Nephron progenitor cell (in vitro differentiated cells): ENCODE results near the gene ICE1.

Source experiments
- DNase-seq: peaks from one replicate; pipeline ENCODE4 v3.0.0; 2021
- H3K27ac Mint-ChIP-seq: 2 replicates; pipeline ENCODE4 v1.8.0; 2021; ENCODE audit warnings: mild to moderate bottlenecking, moderate library complexity, mixed read lengths
- H3K27me3 Mint-ChIP-seq: 2 replicates; pipeline ENCODE4 v1.8.0; 2021; ENCODE audit warnings: mild to moderate bottlenecking, low read depth, mixed read lengths; ENCODE audit not compliant: poor library complexity
- H3K36me3 Mint-ChIP-seq: 2 replicates; pipeline ENCODE4 v1.8.0; 2021; ENCODE audit warnings: low read depth, mixed read lengths
- H3K4me1 Mint-ChIP-seq: 2 replicates; pipeline ENCODE4 v1.8.0; 2021; ENCODE audit warnings: mixed read lengths
- H3K4me3 Mint-ChIP-seq: 2 replicates; pipeline ENCODE4 v1.8.0; 2021; ENCODE audit warnings: mild to moderate bottlenecking, moderate library complexity, mixed read lengths
- H3K9me3 Mint-ChIP-seq: 2 replicates; pipeline ENCODE4 v1.8.0; 2021; ENCODE audit warnings: mild to moderate bottlenecking, moderate library complexity, mixed read lengths
- TF ChIP-seq, protein P1 (sequence below): fragments of 200-600 bp; sonication (generic); IDR thresholded peaks from 2 replicates; pipeline ENCODE4 v1.5.0; 2021; ENCODE audit warnings: antibody characterized with exemption

ICE1 gene

DNA sequence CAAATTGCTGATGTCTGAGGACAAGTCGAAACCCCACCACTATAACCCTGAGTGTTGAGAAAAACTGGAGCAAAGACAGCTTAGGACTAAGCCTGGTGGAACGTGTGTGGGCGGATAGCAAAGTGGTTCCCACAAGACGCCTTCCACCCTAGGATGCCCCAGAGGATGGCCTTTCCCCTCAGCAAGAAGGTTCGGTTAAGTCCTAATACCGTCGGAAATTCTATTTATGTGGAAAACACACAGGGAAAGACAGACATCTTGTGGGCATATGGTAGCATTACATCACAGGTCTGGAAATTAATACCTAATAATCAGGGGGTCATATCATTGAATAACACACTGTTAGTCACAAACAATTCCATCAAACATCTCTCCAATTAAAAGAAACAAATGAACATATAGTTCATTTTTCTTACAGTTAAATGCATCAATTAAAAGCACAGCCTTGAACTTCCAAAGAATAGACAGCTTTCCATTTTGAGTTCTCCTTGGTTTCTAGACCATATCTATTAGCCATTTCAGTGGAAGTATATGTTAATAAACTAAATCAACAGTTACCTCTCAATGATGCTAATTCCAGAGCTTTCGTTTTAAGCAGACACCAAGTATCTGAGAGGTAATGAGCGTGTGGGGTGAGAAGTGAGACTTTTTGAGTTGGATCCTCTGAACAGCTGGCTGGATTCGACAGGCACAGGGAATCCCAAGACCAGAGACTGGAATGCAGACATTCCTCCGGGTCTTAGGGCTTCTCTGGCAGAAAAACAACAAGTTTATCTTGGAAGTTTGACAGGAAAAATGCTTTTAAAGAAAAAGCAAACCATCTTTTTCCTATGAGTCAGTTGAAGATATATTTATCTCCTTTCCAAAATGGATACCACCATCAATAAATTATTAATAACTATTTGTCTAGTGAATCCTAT, 2.9 kb upstream of the ICE1 start:
- TF ChIP-seq, protein P1, sequence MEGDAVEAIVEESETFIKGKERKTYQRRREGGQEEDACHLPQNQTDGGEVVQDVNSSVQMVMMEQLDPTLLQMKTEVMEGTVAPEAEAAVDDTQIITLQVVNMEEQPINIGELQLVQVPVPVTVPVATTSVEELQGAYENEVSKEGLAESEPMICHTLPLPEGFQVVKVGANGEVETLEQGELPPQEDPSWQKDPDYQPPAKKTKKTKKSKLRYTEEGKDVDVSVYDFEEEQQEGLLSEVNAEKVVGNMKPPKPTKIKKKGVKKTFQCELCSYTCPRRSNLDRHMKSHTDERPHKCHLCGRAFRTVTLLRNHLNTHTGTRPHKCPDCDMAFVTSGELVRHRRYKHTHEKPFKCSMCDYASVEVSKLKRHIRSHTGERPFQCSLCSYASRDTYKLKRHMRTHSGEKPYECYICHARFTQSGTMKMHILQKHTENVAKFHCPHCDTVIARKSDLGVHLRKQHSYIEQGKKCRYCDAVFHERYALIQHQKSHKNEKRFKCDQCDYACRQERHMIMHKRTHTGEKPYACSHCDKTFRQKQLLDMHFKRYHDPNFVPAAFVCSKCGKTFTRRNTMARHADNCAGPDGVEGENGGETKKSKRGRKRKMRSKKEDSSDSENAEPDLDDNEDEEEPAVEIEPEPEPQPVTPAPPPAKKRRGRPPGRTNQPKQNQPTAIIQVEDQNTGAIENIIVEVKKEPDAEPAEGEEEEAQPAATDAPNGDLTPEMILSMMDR: peak; percentile 70
- Mint-ChIP-seq H3K36me3 (no peaks in the 10 kb centered on the region), H3K27me3 (peaks cover 12% of the 10 kb centered on the region), H3K27ac (no peak overlapping the region), H3K4me3 (no peak overlapping the region), H3K9me3 (no peaks in the 10 kb centered on the region), H3K4me1 (peaks cover 36% of the 10 kb centered on the region)
- DNase-seq: peak; percentile 17

DNA sequence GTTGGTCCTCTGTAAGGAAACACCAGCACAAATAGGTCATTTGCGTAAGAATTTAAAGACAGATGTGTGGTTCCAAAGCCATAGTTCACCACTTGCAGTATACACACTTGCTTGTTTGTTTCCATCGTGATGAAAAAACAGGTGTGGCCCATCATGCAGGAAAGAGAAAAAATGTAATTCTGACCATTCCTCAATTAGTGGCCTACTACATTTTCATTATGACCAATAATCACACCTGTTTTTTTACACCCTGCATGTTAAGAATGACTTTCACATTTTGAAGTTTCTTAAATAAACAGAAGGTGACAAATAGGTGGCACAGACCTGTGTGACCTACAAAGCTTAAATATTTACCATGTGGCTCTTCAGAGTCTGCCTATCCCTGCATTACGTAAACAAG, 2.2 kb upstream of the ICE1 start:
- Mint-ChIP-seq H3K27ac (no peak overlapping the region), H3K4me1 (peaks cover 36% of the 10 kb centered on the region), H3K9me3 (no peaks in the 10 kb centered on the region), H3K4me3 (no peak overlapping the region), H3K36me3 (no peaks in the 10 kb centered on the region), H3K27me3 (peaks cover 6% of the 10 kb centered on the region)
- TF ChIP-seq, protein P1: no peak
- no peak for DNase-seq

DNA sequence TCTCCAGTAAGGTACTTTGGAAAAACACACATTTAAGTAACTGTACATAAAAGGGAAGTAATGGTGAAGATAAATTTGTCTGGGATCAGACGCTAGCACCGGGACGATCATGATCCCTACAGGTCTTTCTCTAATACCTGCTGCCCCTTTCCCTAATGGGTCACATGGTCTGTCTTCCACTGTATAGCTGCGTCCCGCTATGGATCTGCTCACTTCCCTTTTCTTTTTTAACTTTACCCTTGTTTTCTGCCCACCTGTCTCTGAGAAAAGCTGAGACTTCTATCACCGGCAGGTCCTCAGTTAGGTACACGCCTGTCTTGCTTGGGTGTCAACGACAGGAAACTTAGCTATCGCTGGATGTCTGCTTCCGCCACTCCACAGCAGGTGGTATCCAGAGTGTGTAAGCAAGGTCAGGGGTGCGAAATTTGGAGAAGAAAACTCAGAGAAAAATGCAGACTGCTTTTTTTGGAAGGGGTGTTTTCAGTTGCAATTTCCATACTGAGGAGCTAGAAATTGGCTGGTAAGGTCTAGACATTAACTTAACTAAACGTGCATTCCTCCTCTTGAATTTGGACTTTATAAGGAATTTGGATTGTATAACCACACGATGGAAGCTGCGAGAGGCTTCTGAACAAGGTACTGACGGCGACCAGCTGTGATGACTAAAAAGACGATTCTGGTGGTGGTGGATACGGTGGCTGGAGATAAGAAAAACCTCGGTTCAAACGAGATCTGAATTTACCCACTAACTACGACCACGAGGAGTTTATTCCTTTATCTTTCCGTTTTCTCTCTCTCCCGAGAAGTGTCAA, 1.1 kb upstream of the ICE1 start:
- DNase-seq: peak; percentile 5
- Mint-ChIP-seq H3K36me3 (no peaks in the 10 kb centered on the region), H3K9me3 (no peaks in the 10 kb centered on the region), H3K4me1 (peaks cover 36% of the 10 kb centered on the region), H3K27ac (peak overlapping the region; percentile 98), H3K4me3 (no peak overlapping the region), H3K27me3 (peaks cover 3% of the 10 kb centered on the region)
- TF ChIP-seq, protein P1: no peak

DNA sequence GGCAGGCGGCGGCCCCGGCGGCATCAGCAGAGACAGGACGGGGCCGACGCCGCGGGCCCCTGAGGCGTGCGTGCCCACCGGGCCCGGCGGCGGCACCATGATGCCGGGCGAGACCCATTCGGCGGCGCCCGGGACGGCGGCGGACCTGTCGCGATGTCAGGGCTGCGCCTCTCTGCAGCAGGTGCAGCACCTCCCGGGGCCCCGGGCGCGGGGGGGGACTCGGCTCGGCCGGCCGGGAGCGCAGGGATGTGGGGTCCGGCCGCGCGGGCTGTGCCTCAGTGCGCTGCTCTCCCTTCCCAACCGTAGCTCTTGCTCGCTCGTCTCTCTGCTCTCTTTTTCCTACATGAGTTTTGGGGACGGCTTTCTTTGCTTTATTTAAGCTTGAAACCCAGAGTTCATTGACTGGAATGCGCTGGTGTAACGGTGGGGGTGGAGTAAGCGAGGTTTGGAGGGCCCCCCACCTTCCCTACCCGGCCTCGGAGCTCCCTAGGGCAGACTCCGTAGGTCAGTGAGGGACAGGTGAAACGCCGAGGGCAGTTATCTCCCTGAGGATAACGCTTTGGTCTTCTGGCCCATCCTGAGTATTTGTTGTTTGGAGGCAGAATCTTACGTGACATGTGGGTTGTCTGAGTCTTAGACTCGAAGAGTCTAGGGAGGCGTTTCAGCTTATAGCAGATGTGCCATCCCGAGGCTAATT, 490 bp downstream of the ICE1 start:
- no peak for DNase-seq
- H3K27ac Mint-ChIP-seq: peak overlapping the region; percentile 96
- H3K27me3 Mint-ChIP-seq: peaks cover 3% of the 10 kb centered on the region
- no peaks in the 10 kb centered on the region for H3K36me3 Mint-ChIP-seq
- H3K4me1 Mint-ChIP-seq: peaks cover 28% of the 10 kb centered on the region
- H3K9me3 Mint-ChIP-seq: no peaks in the 10 kb centered on the region
- TF ChIP-seq, protein P1: no peak
- no peak overlapping the region for H3K4me3 Mint-ChIP-seq

DNA sequence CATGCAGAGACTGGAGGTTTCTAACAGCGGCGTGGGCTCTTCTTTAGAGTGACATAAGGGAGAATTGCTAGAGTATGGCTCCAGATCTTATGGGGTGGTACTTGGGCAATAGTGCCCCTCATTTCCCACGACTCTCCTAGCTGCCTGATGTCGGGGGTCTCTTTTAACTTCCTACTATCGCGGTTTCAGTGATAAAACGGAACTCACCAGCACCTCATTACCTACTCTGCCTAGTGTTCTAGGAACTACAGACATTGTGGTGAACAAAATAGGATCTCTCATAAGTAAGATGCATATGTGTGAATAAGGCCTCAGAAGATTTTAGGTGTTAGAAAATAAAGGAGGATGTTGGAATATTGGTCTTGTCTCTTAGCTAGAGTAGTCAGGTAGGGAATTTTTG, 1.1 kb downstream of the ICE1 start:
- H3K27me3 Mint-ChIP-seq: peaks cover 3% of the 10 kb centered on the region
- no peaks in the 10 kb centered on the region for H3K9me3 Mint-ChIP-seq
- H3K4me1 Mint-ChIP-seq: peaks cover 25% of the 10 kb centered on the region
- DNase-seq: no peak
- TF ChIP-seq, protein P1: no peak
- H3K36me3 Mint-ChIP-seq: no peaks in the 10 kb centered on the region
- no peak overlapping the region for H3K27ac Mint-ChIP-seq
- no peak overlapping the region for H3K4me3 Mint-ChIP-seq
